K562 (cell line): ENCODE data around the gene PREX1. TPM values are rescaled to one million over a fixed set of nuclear protein-coding genes. Genes with fewer than 3 reads are reported as not detected.

Source experiments
- ATAC-seq: fragments of 200-7000 bp; cut with Tn5 transposase; 3 replicates; pipeline ENCODE4 v1.9.1; 2020; ENCODE audit warnings: moderate library complexity
- BruUV-seq: library from RNA; stranded (reverse); fragments of 400-500 nt; replicated peaks from 2 replicates; lab custom pipeline; 2021; lab: Mats Ljungman, UMichigan
- CTCF ChIA-PET: fragments of 300-600 bp; formaldehyde crosslinking; extraction: SDS; loops from one replicate; lab custom pipeline; 2021; ENCODE audit warnings: low intra/inter-chr PET ratio; lab: Yijun Ruan, JAX
- POLR2A ChIA-PET: fragments of 300-600, 350-650 bp; sonication (Branson Sonifier 250); formaldehyde crosslinking; extraction: SDS; loops from one replicate; lab custom pipeline; 2021; ENCODE audit warnings: antibody characterized with exemption, inconsistent platforms; lab: Yijun Ruan, JAX
- DNase-seq, 4 experiments: peaks; one replicate each; pipeline versions ENCODE4 v3.0.0 to v3.0.0-alpha.2; 2011 to 2018; ENCODE audit warnings: low spot score in 3 of 4, mixed read lengths in 3 of 4; ENCODE audit errors: extremely low read depth in 1 of 4
- FAIRE-seq: peaks from 2 replicates; lab custom pipeline; 2011; peaks lifted over from hg19 to GRCh38; lab: Jason Lieb, UNC
- H2AFZ ChIP-seq: 2 replicates; pipeline ENCODE4 v1.6.0; 2011; ENCODE audit warnings: low read depth, low read length, control low read depth, inconsistent platforms
- H3K27ac ChIP-seq: fragments of 200-600 bp; 3 replicates; pipeline ENCODE4 v1.8.0; 2011; ENCODE audit warnings: low read depth, mild to moderate bottlenecking, control low read depth, inconsistent platforms, low read length, moderate library complexity, mixed read lengths; ENCODE audit errors: extremely low read depth
- H3K27me3 ChIP-seq, 2 experiments: fragments of 300-600 bp in 1 of 2; 2 replicates in 1 of 2; 3 replicates in 1 of 2; pipeline versions ENCODE4 v1.6.0 to v1.8.0; 2011; ENCODE audit warnings: inconsistent platforms in 2 of 2, low read length in 2 of 2, mild to moderate bottlenecking in 1 of 2, mixed read lengths in 1 of 2, moderate library complexity in 1 of 2; ENCODE audit not compliant: control insufficient read depth in 2 of 2, insufficient read depth in 2 of 2
- H3K36me3 ChIP-seq: fragments of 300-600 bp; 3 replicates; pipeline ENCODE4 v1.8.0; 2011; ENCODE audit warnings: mild to moderate bottlenecking, low read length, inconsistent platforms; ENCODE audit not compliant: control insufficient read depth, insufficient read depth
- H3K4me1 ChIP-seq, 2 experiments: fragments of 200-600 bp in 1 of 2; replicated peaks in 1 of 2; 2 replicates in 1 of 2; 3 replicates in 1 of 2; pipeline versions ENCODE4 v1.5.1 to v1.8.0; 2011; ENCODE audit warnings: inconsistent platforms in 2 of 2, low read length in 2 of 2, mild to moderate bottlenecking in 1 of 2, mixed read lengths in 1 of 2, moderate library complexity in 1 of 2; ENCODE audit not compliant: control insufficient read depth in 2 of 2, insufficient read depth in 2 of 2
- H3K4me2 ChIP-seq: 2 replicates; pipeline ENCODE4 v1.6.1; 2011; ENCODE audit warnings: low read length, control low read depth, inconsistent platforms, mixed read lengths; ENCODE audit not compliant: insufficient read depth
- H3K4me3 ChIP-seq: fragments of 200-600 bp; sonication (generic), shearing (Covaris generic); 2 replicates; pipeline ENCODE4 v1.5.1; 2016; ENCODE audit warnings: control low read depth, inconsistent platforms
- H3K79me2 ChIP-seq: fragments of 200-600 bp; 3 replicates; pipeline ENCODE4 v1.8.0; 2011; ENCODE audit warnings: low read length, inconsistent platforms; ENCODE audit not compliant: control insufficient read depth, insufficient read depth
- H3K9ac ChIP-seq, 2 experiments: 2 replicates each; pipeline versions ENCODE4 v1.6.0 to v1.6.1; 2011; ENCODE audit warnings: low read depth in 2 of 2, low read length in 2 of 2, control low read depth in 1 of 2, inconsistent platforms in 1 of 2, mild to moderate bottlenecking in 1 of 2, mixed read lengths in 1 of 2; ENCODE audit not compliant: insufficient read depth in 1 of 2
- H3K9me1 ChIP-seq: one replicate; pipeline ENCODE4 v1.6.0; 2011; ENCODE audit warnings: inconsistent platforms, mild to moderate bottlenecking, low read length, moderate library complexity; ENCODE audit not compliant: control insufficient read depth, insufficient read depth
- H3K9me3 ChIP-seq: replicated peaks from 2 replicates; pipeline ENCODE4 v1.5.1; 2011; ENCODE audit warnings: low read depth, low read length, inconsistent platforms; ENCODE audit not compliant: control insufficient read depth, insufficient read depth
- H4K20me1 ChIP-seq: replicated peaks from 2 replicates; pipeline ENCODE4 v1.6.1; 2011; ENCODE audit warnings: low read length, inconsistent platforms, mixed read lengths; ENCODE audit not compliant: control insufficient read depth, insufficient read depth
- CAMTA2 ChIP-seq: fragments of 250-450 bp; sonication (Bioruptor Pico); conservative IDR thresholded peaks from 2 replicates; pipeline ENCODE4 v1.5.1; 2022
- POLR2AphosphoS5 ChIP-seq: IDR thresholded peaks from 2 replicates; pipeline ENCODE4 v1.6.1; 2011; ENCODE audit warnings: mild to moderate bottlenecking, low read depth, low read length, moderate library complexity; ENCODE audit not compliant: control insufficient read depth, insufficient read depth
- RBM25 ChIP-seq: fragments of 200-400 bp; formaldehyde crosslinking; IDR thresholded peaks from 2 replicates; pipeline ENCODE4 v1.6.1; 2018; ENCODE audit warnings: low read length, low read depth, moderate library complexity; ENCODE audit not compliant: severe bottlenecking
- ZFP36 ChIP-seq: fragments of 150-350 bp; IDR thresholded peaks from 2 replicates; pipeline ENCODE4 v1.6.1; 2018; ENCODE audit warnings: low read length, low read depth; ENCODE audit not compliant: partially characterized antibody
- ZFP91 ChIP-seq: sonication (generic); formaldehyde crosslinking; IDR thresholded peaks from 2 replicates; pipeline ENCODE4 v1.8.0; 2022; ENCODE audit warnings: mild to moderate bottlenecking, missing genetic modification reagents
- WGBS: fragments of 100-300 bp; shearing (Covaris generic); methylation state at CpG from one replicate; pipeline ENCODE4 v1.1.6; 2016; ENCODE audit warnings: low coverage, mixed read lengths; ENCODE audit not compliant: insufficient coverage; ENCODE audit errors: missing lambda C conversion rate; 5-methylcytosine and 5-hydroxymethylcytosine counted together
- in situ Hi-C: fragments of 300-500 bp; cut with MboI; formaldehyde crosslinking; loops from 4 replicates; pipeline ENCODE4 v1.15.0; 2018; ENCODE audit warnings: inconsistent platforms, mixed read lengths
- intact Hi-C: fragments of 100-400 bp; cut with micrococcal nuclease; formaldehyde crosslinking; loops from 2 replicates; pipeline ENCODE4 v1.14.2; 2022
- polyA plus RNA-seq, 8 experiments: library from polyadenylated mRNA; depleted of rRNA in 4 of 8; stranded (reverse) in 5 of 8; unstranded in 3 of 8; fragments of >200 nt; fragmentation: Nextera tagmentation in 2 of 8; fragmentation: Illumina TruSeq in 1 of 8; extraction: Ambion mirVana in 2 of 8; extraction: Trizol in 1 of 8; gene quantifications; 2 replicates each; pipeline versions ENCODE4 v1.2.1 to v1.2.3, GENCODE V29; 2011 to 2014; ENCODE audit warnings: inconsistent platforms in 1 of 8, missing spikeins in 1 of 8
- total RNA-seq, 7 experiments: library from RNA; depleted of rRNA in 6 of 7; stranded (reverse); fragments of >200 nt in 6 of 7; fragmentation: Illumina TruSeq in 2 of 7; extraction: Trizol in 2 of 7; gene quantifications; 2 replicates each; pipeline versions ENCODE4 v1.2.1 to v1.2.3, GENCODE V29; 2011 to 2021; ENCODE audit warnings: low replicate concordance in 1 of 7

Gene PREX1
- total and polyA plus RNA-seq, 9 of the 15 experiments (the other 6 are each of a cell fraction or from before 2014, with no cell fraction given) = 0.37 to 10.4 (median 4.8) TPM

- Histone ChIP-seq H3K27me3 (peaks cover 0 to 22% of the 10 kb centered on the region in 2 experiments; a peak in 2 of 5 replicates), H3K9me1 (no peaks in the 10 kb centered on the region), H3K4me3 (no peak overlapping the region), H3K9ac (no peak overlapping the region), H3K4me1 (peaks cover 3 to 6% of the 10 kb centered on the region in 2 experiments), H4K20me1 (0 out of 2 replicates have a peak, but pooled peaks cover 2% of the 10 kb centered on the region), H3K27ac (no peak overlapping the region), H3K4me2 (no peak overlapping the region), H3K79me2 (no peaks in the 10 kb centered on the region), H3K9me3 (no peaks in the 10 kb centered on the region), H2AFZ (no peak overlapping the region), H3K36me3 (peaks cover 2% of the 10 kb centered on the region; the same call in 1 of the 3 replicates)
- WGBS = 29% methylated on average over 3 of the region's 3 CpGs
- POLR2A ChIA-PET = no interaction called here
- CTCF ChIA-PET = no interaction called here
- DNase-seq (no peak), FAIRE-seq (peak; percentile 19), ATAC-seq (no peak)
- intact Hi-C loops = no loop called here
- in situ Hi-C loops = no loop called here
- no peak for TF ChIP-seq ZFP91 (CRISPR knock-in tag)
- peak; percentile 45 for TF ChIP-seq RBM25
- TF ChIP-seq CAMTA2 (CRISPR knock-in tag) = no peak
- TF ChIP-seq POLR2AphosphoS5 = no peak
- peak; percentile 58 for TF ChIP-seq ZFP36
- no TSS peak for BruUV-seq
Measured at GRCh38 chr20:48674461-48674860, 153.3 kb downstream of the PREX1 start.
